ENCODE measurements around the gene BTBD7. TPM values are rescaled to one million over a fixed set of nuclear protein-coding genes. Genes with fewer than 3 reads are reported as not detected.
"Not testable (repeated sequence)": the region's sequence is repeated elsewhere in the genome, so short reads cannot be mapped to it uniquely, and the experiment has no call there.

Gene BTBD7
- total RNA-seq, 1 donor from 2014 or later, result 45.9 TPM

DNA sequence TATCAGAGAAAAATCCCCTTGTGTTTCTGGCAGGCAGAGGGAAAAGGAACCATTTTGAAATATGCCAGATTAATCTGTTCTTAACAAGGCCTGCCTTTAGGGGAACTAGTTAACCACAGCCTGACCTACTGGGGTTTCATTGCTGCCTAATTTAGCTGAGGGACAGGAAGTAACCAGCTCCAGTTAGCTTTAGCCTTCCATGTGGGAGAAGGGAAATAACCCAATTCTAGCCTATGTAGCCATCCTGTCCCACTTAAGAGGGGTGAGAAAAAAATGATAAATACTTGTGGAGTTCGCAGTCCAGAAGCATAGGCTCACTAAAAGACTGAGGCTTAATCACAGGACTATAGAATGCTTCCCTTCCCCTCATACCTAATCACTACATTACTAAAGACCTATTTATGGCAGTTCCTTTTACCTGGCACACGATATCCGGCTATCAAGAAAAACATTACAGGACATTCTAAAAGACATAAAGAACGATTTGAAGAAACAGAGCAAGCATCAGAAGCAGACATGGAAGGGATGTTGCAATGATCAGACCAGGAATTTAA is 37.0 kb upstream of the BTBD7 start:
- no peak overlapping the region for H3K27ac Mint-ChIP-seq (ENCODE audit: unreplicated experiment)
- TF ChIP-seq, protein P1, sequence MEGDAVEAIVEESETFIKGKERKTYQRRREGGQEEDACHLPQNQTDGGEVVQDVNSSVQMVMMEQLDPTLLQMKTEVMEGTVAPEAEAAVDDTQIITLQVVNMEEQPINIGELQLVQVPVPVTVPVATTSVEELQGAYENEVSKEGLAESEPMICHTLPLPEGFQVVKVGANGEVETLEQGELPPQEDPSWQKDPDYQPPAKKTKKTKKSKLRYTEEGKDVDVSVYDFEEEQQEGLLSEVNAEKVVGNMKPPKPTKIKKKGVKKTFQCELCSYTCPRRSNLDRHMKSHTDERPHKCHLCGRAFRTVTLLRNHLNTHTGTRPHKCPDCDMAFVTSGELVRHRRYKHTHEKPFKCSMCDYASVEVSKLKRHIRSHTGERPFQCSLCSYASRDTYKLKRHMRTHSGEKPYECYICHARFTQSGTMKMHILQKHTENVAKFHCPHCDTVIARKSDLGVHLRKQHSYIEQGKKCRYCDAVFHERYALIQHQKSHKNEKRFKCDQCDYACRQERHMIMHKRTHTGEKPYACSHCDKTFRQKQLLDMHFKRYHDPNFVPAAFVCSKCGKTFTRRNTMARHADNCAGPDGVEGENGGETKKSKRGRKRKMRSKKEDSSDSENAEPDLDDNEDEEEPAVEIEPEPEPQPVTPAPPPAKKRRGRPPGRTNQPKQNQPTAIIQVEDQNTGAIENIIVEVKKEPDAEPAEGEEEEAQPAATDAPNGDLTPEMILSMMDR (IDR thresholded peaks at IDR 0.05), result no peak
- H3K4me1 Mint-ChIP-seq (ENCODE audit: unreplicated experiment), result no peaks in the 10 kb centered on the region
- no peaks in the 10 kb centered on the region for H3K9me3 Mint-ChIP-seq (ENCODE audit: unreplicated experiment)
- H3K36me3 Mint-ChIP-seq (ENCODE audit: unreplicated experiment), result no peaks in the 10 kb centered on the region
- no peak overlapping the region for H3K4me3 Mint-ChIP-seq (ENCODE audit: unreplicated experiment)
- H3K27me3 Mint-ChIP-seq (ENCODE audit: unreplicated experiment), result peaks cover 4% of the 10 kb centered on the region
- no peak for DNase-seq (ENCODE audit: extremely low spot score, unreplicated experiment)

DNA sequence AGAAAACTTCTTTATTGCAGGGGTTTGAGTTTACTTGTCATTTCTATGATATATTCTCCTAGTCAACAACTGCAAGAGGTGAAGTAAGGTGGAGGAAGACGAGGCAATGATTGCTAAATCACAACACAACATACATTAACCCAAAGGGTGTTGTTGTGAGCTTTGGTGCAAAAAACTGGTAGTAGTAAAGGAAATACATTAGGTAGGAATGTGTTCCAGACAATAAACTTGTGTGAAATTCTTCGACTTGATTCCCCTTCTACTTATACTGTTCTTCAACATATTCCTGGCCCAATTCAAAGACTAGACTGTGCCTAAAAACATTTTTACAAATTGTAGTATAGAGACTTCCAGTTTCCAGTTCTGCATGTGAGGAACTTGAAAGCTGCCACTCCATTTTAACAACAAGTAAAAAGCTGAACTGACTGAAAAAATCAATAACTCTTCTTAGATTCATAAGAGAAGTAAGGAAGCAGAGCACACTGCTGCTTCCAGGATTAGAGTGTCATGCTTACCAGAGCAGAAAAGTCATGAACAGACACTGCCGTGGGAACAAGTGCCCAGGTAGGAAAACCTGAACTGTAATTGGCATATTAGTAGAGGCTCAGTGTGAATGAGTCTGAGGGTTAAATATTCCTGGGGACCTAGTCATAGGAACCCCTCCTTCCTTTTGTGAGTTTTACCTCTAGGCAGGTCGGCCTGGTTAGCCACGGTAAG is 36.3 kb upstream of the BTBD7 start:
- Mint-ChIP-seq H3K9me3 (ENCODE audit: unreplicated experiment) (no peaks in the 10 kb centered on the region), H3K36me3 (ENCODE audit: unreplicated experiment) (no peaks in the 10 kb centered on the region), H3K27me3 (ENCODE audit: unreplicated experiment) (peaks cover 4% of the 10 kb centered on the region), H3K4me3 (ENCODE audit: unreplicated experiment) (no peak overlapping the region), H3K4me1 (ENCODE audit: unreplicated experiment) (no peaks in the 10 kb centered on the region), H3K27ac (ENCODE audit: unreplicated experiment) (no peak overlapping the region)
- TF ChIP-seq, protein P1 (IDR thresholded peaks at IDR 0.05), result no peak
- no peak for DNase-seq (ENCODE audit: extremely low spot score, unreplicated experiment)

DNA sequence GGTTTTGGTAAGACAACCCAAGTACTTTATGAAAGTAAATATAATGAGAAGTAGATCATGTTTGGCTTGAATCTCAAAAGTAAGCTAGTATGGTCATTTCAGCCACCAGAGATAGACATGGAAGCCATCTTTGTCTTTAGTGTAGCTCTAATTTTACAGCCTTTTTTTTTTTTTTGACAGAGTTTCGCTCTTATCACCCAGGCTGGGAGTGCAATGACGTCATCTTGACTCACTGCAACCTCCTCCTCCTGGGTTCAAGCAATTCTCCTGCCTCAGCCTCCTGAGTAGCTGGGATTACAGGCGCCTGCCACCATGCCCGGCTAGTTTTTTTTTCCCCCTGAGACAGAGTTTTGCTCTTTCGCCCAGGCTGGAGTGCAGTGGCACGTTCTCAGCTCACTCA is 22.0 kb upstream of the BTBD7 start:
- H3K27ac Mint-ChIP-seq (ENCODE audit: unreplicated experiment); H3K36me3 Mint-ChIP-seq (ENCODE audit: unreplicated experiment); H3K9me3 Mint-ChIP-seq (ENCODE audit: unreplicated experiment); H3K4me1 Mint-ChIP-seq (ENCODE audit: unreplicated experiment); H3K4me3 Mint-ChIP-seq (ENCODE audit: unreplicated experiment); DNase-seq (ENCODE audit: extremely low spot score, unreplicated experiment): not testable (repeated sequence)
- H3K27me3 Mint-ChIP-seq (ENCODE audit: unreplicated experiment), result peaks cover 13% of the 10 kb centered on the region

DNA sequence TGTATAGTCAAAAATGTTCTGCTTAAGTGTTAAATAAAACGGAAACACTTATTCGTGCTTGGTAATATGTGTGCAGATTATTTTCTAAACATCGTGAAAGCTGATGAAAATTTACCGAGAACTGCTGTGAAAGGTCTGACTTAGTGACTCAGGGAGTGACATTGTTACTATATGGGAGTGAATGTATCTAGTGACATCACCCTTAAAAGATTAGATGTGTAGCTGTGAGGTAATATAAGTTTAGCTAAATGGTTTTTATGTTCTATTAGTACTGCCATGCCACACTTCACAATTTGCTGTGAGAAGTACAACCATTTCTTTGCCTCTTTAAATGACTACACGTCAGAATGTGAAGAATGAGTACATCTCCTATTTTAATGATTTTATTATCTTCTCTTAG is 15.5 kb upstream of the BTBD7 start:
- no peak overlapping the region for H3K4me3 Mint-ChIP-seq (ENCODE audit: unreplicated experiment)
- TF ChIP-seq, protein P1 (IDR thresholded peaks at IDR 0.05), result no peak
- no peaks in the 10 kb centered on the region for H3K9me3 Mint-ChIP-seq (ENCODE audit: unreplicated experiment)

DNA sequence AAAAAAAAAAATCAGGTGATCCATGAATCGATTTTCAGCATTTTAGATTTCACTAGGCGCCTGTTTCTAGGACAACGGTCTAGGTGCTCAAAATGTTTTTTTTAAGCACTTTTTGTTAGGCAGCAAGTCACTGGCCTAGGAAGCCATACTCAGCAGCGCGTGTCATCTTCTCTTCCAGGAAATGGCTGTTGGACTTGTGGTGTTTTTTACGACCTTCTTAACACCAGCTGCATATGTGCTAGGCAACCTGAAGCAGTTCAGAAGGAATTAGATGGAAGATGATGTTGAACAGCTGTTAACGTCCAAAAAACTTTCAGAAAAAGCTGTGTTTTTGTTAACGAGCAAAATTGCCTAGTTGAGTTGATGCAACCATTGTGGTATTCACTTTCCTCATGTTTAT is 15.0 kb upstream of the BTBD7 start:
- DNase-seq (ENCODE audit: extremely low spot score, unreplicated experiment), result no peak
- no peaks in the 10 kb centered on the region for H3K9me3 Mint-ChIP-seq (ENCODE audit: unreplicated experiment)
- no peaks in the 10 kb centered on the region for H3K4me1 Mint-ChIP-seq (ENCODE audit: unreplicated experiment)
- TF ChIP-seq, protein P1 (IDR thresholded peaks at IDR 0.05), result no peak
- H3K4me3 Mint-ChIP-seq (ENCODE audit: unreplicated experiment), result no peak overlapping the region
- peaks cover 14% of the 10 kb centered on the region for H3K27me3 Mint-ChIP-seq (ENCODE audit: unreplicated experiment)
- H3K27ac Mint-ChIP-seq (ENCODE audit: unreplicated experiment), result no peak overlapping the region
- H3K36me3 Mint-ChIP-seq (ENCODE audit: unreplicated experiment), result no peaks in the 10 kb centered on the region

More for the DNA sequence above, 15.5 kb upstream of the BTBD7 start:
- Mint-ChIP-seq H3K4me1 (ENCODE audit: unreplicated experiment) (no peaks in the 10 kb centered on the region), H3K27me3 (ENCODE audit: unreplicated experiment) (peaks cover 14% of the 10 kb centered on the region), H3K36me3 (ENCODE audit: unreplicated experiment) (no peaks in the 10 kb centered on the region), H3K27ac (ENCODE audit: unreplicated experiment) (no peak overlapping the region)
- DNase-seq (ENCODE audit: extremely low spot score, unreplicated experiment), result no peak

Measured in osteocyte (in vitro differentiated cells).